A549 (cell line): ENCODE results near the gene RAMP1. TPM values are rescaled to one million over a fixed set of nuclear protein-coding genes. Genes with fewer than 3 reads are reported as not detected.
"Not testable (repeated sequence)": the region's sequence is repeated elsewhere in the genome, so short reads cannot be mapped to it uniquely, and the experiment has no call there.

Source experiments
- ATAC-seq, 2 experiments: fragments of 200-7000 bp in 1 of 2; fragments of >200 bp in 1 of 2; cut with Nextera tagmentation in 1 of 2; cut with Tn5 transposase in 1 of 2; 3 replicates each; pipeline versions ENCODE4 v1.8.0 to v1.9.1; 2018 to 2020; ENCODE audit warnings: mild to moderate bottlenecking in 1 of 2, moderate library complexity in 1 of 2
- CTCF ChIA-PET: fragments of 300-600 bp; sonication (Branson Sonifier 250); formaldehyde crosslinking; extraction: SDS; loops from one replicate; lab custom pipeline; 2021; ENCODE audit warnings: antibody characterized with exemption, inconsistent platforms; lab: Yijun Ruan, JAX
- POLR2A ChIA-PET: fragments of 350-600 bp; formaldehyde crosslinking; extraction: SDS; loops from one replicate; lab custom pipeline; 2021; ENCODE audit warnings: antibody characterized with exemption, inconsistent platforms; lab: Yijun Ruan, JAX
- DNase-seq, 2 experiments: peaks; one replicate each; pipeline versions ENCODE4 v3.0.0 to v3.0.0-alpha.2; 2011 to 2016; ENCODE audit warnings: low read depth in 1 of 2, low spot score in 1 of 2
- FAIRE-seq: peaks from 2 replicates; lab custom pipeline; 2011; peaks lifted over from hg19 to GRCh38; lab: Jason Lieb, UNC
- H3K27ac ChIP-seq, 2 experiments: fragments of >200 bp; sonication (Bioruptor Twin); formaldehyde crosslinking; 3 replicates each; pipeline ENCODE4 v1.5.1; 2016 to 2017
- H3K4me1 ChIP-seq: fragments of >200 bp; sonication (Bioruptor Twin); formaldehyde crosslinking; 3 replicates; pipeline ENCODE4 v1.6.1; 2016
- H3K4me2 ChIP-seq: fragments of >200 bp; sonication (Bioruptor Twin); formaldehyde crosslinking; 3 replicates; pipeline ENCODE4 v1.6.1; 2016
- H3K4me3 ChIP-seq: fragments of >200 bp; sonication (Bioruptor Twin); formaldehyde crosslinking; 3 replicates; pipeline ENCODE4 v1.5.1; 2016
- H3K9me3 ChIP-seq: fragments of >200 bp; sonication (Bioruptor Twin); formaldehyde crosslinking; 3 replicates; pipeline ENCODE4 v1.6.1; 2016
- CBX8 ChIP-seq: fragments of 200-600 bp; sonication (generic); IDR thresholded peaks from 2 replicates; pipeline ENCODE4 v1.6.1; 2016
- CHD2 ChIP-seq: fragments of 150-350 bp; IDR thresholded peaks from 2 replicates; pipeline ENCODE4 v1.6.1; 2014; ENCODE audit warnings: low read length; ENCODE audit not compliant: partially characterized antibody
- E2F6 ChIP-seq: IDR thresholded peaks from 2 replicates; pipeline ENCODE4 v1.6.1; 2012; ENCODE audit warnings: low read depth, borderline replicate concordance
- ESRRA ChIP-seq: fragments of 150-350 bp; IDR thresholded peaks from 2 replicates; pipeline ENCODE4 v1.6.1; 2014; ENCODE audit warnings: mild to moderate bottlenecking, low read length, borderline replicate concordance
- KDM1A ChIP-seq: fragments of 200-600 bp; sonication (generic); IDR thresholded peaks from 2 replicates; pipeline ENCODE4 v1.6.1; 2016; ENCODE audit warnings: low read depth, mild to moderate bottlenecking
- KDM5A ChIP-seq: fragments of 200-600 bp; sonication (generic); IDR thresholded peaks from 2 replicates; pipeline ENCODE4 v1.6.1; 2016; ENCODE audit warnings: antibody characterized with exemption, mild to moderate bottlenecking
- MAFK ChIP-seq: fragments of 450-650 bp; IDR thresholded peaks from 2 replicates; pipeline ENCODE4 v1.6.1; 2014; ENCODE audit not compliant: partially characterized antibody
- NR3C1 ChIP-seq: fragments of >200 bp; sonication (Bioruptor Twin); formaldehyde crosslinking; IDR thresholded peaks from 3 replicates; pipeline ENCODE4 v1.6.1; 2017
- POLR2AphosphoS2 ChIP-seq: conservative IDR thresholded peaks from 2 replicates; pipeline ENCODE4 v1.6.1; 2012; ENCODE audit warnings: low read length, improper control_type of control experiment, inconsistent platforms
- RARB ChIP-seq: fragments of 250-450 bp; sonication (Bioruptor Pico); IDR thresholded peaks from 2 replicates; pipeline ENCODE4 v1.8.0; 2021; ENCODE audit warnings: mild to moderate bottlenecking, moderate library complexity
- SMC3 ChIP-seq: fragments of >200 bp; sonication (Bioruptor Twin); formaldehyde crosslinking; IDR thresholded peaks from 3 replicates; pipeline ENCODE4 v1.6.1; 2018; ENCODE audit warnings: inconsistent platforms
- TFCP2L1 ChIP-seq: fragments of 250-450 bp; sonication (Bioruptor Pico); IDR thresholded peaks from 2 replicates; pipeline ENCODE4 v1.5.0; 2021; ENCODE audit warnings: mild to moderate bottlenecking
- TP53 ChIP-seq: fragments of 250-450 bp; sonication (Bioruptor Pico); IDR thresholded peaks from 2 replicates; pipeline ENCODE4 v1.5.0; 2021; ENCODE audit warnings: mild to moderate bottlenecking, moderate library complexity
- ZNF302 ChIP-seq: fragments of 250-450 bp; sonication (Bioruptor Pico); IDR thresholded peaks from 2 replicates; pipeline ENCODE4 v1.9.0; 2021; ENCODE audit warnings: inconsistent platforms, mild to moderate bottlenecking, moderate library complexity
- WGBS: methylation state at CpG from one replicate; pipeline ENCODE4 v1.1.6; 2017; ENCODE audit errors: missing lambda C conversion rate; 5-methylcytosine and 5-hydroxymethylcytosine counted together
- polyA plus RNA-seq, 4 experiments: library from polyadenylated mRNA; depleted of rRNA in 3 of 4; stranded (reverse); fragments of >200 nt; fragmentation: RNase III in 1 of 4; extraction: RNeasy Plus Mini Kit Qiagen cat#74134 plus additional on column Dnase treatment in 1 of 4; gene quantifications; 2 replicates in 3 of 4; 3 replicates in 1 of 4; pipeline ENCODE4 v1.2.3, GENCODE V29; 2011 to 2017
- TF ChIP-seq, protein P1 (sequence below): IDR thresholded peaks from 2 replicates; pipeline ENCODE4 v1.6.1; 2012
- TF ChIP-seq, protein P2 (sequence below): fragments of 250-450 bp; sonication (Bioruptor Pico); IDR thresholded peaks from 2 replicates; pipeline ENCODE4 v1.5.0; 2020; ENCODE audit warnings: low read depth, mild to moderate bottlenecking, moderate library complexity

Gene RAMP1
- polyA plus RNA-seq, 2 of the 4 experiments (the other 2 are of a cell fraction): not detected

GRCh38 chr2:237830522-237830921 lies 28.9 kb upstream of the RAMP1 start:
- CTCF ChIA-PET: interaction anchor here (1.2 kb wide), 1 partner anchor 12 kb away, joined by 3 read pairs; no protein-coding TSS in a partner anchor
- Histone ChIP-seq H3K27ac (no peak overlapping the region), H3K4me1 (no peaks in the 10 kb centered on the region), H3K4me3 (no peak overlapping the region), H3K4me2 (no peak overlapping the region), H3K9me3 (no peaks in the 10 kb centered on the region)
- FAIRE-seq (no peak), DNase-seq (no peak), ATAC-seq (no peak)
- 84% methylated on average over 2 of the region's 2 CpGs for WGBS
- TF ChIP-seq TFCP2L1 (CRISPR knock-in tag) (no peak), CHD2 (no peak), ESRRA (no peak), E2F6 (no peak), POLR2AphosphoS2 (no peak)
- POLR2A ChIA-PET: no interaction called here

DNA sequence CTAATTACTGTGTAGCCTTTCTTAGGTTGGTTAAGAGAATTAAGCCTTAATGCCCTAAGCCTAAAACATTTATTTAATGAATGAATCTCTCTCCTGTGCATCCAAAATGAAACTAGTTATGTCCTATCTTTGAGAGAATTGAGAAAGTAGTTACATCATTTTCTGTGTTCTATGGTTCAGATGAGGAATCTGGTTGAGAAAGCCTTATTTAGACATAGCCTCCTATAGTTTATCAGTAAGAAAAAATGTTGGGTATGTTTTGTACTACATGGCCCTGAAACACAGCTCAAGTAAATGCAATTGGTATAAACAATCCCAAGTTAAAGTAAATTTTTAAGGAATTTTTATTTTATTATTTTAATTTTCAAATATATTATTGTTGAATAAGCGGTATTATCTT lies 25.9 kb upstream of the RAMP1 start:
- no peak overlapping the region for H3K27ac ChIP-seq
- TF ChIP-seq, protein P1, sequence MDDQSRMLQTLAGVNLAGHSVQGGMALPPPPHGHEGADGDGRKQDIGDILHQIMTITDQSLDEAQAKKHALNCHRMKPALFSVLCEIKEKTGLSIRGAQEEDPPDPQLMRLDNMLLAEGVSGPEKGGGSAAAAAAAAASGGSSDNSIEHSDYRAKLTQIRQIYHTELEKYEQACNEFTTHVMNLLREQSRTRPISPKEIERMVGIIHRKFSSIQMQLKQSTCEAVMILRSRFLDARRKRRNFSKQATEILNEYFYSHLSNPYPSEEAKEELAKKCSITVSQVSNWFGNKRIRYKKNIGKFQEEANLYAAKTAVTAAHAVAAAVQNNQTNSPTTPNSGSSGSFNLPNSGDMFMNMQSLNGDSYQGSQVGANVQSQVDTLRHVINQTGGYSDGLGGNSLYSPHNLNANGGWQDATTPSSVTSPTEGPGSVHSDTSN: no peak
- TF ChIP-seq CBX8 (no peak), ZNF302 (CRISPR knock-in tag) (no peak), SMC3 (no peak), RARB (CRISPR knock-in tag) (no peak), KDM1A (no peak), NR3C1 (no peak), KDM5A (no peak)
- TF ChIP-seq, protein P2, sequence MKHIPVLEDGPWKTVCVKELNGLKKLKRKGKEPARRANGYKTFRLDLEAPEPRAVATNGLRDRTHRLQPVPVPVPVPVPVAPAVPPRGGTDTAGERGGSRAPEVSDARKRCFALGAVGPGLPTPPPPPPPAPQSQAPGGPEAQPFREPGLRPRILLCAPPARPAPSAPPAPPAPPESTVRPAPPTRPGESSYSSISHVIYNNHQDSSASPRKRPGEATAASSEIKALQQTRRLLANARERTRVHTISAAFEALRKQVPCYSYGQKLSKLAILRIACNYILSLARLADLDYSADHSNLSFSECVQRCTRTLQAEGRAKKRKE (CRISPR knock-in tag): no peak
- CTCF ChIA-PET: no interaction called here
- H3K4me3 ChIP-seq: no peak overlapping the region
- H3K4me1 ChIP-seq: no peaks in the 10 kb centered on the region
- POLR2A ChIA-PET: no interaction called here
- FAIRE-seq (no peak), DNase-seq (no peak), ATAC-seq (no peak)
- no peak overlapping the region for H3K4me2 ChIP-seq
- 84% methylated on average over 1 of the region's 1 CpG for WGBS
- 0 out of 3 replicates have a peak, but pooled peaks cover 7% of the 10 kb centered on the region for H3K9me3 ChIP-seq

DNA sequence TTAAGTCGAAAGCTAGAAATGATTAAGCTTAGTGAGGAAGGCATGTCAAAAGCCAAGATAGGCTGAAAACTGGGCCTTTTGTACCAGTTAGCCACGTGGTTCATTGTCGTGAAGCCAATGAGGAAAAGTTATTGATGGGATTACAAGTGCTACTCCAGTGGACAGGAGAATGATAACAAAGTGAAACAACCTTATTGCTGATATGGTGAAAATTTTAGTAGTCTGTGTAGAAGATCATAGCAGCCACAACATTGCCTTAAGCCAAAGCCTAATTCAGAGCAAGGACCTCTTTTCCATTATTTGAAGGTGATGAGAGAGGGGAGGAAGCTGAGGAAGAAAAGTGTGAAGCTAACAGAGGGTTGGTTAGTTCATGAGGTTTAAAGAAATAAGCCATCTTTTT lies 24.1 kb upstream of the RAMP1 start:
- ATAC-seq (no peak), FAIRE-seq (no peak), DNase-seq (no peak)
- ChIA-PET CTCF (interaction anchor here (0.6 kb wide), 1 partner anchor 162 kb away, joined by 6 read pairs; no protein-coding TSS in a partner anchor), POLR2A (no interaction called here)
- Histone ChIP-seq H3K9me3 (0 out of 3 replicates have a peak, but pooled peaks cover 7% of the 10 kb centered on the region), H3K4me2 (no peak overlapping the region), H3K4me3 (no peak overlapping the region), H3K27ac (no peak overlapping the region), H3K4me1 (no peaks in the 10 kb centered on the region)
- 54% methylated on average over 3 of the region's 3 CpGs for WGBS
- TF ChIP-seq MAFK (peak; percentile 58), ZNF302 (CRISPR knock-in tag) (no peak)

- TF ChIP-seq KDM1A (0 out of 2 replicates have a peak, but pooled peaks have one; percentile 28), TP53 (CRISPR knock-in tag) (no peak)
- POLR2A ChIA-PET: no interaction called here
- Histone ChIP-seq H3K4me3 (no peak overlapping the region), H3K4me2 (no peak overlapping the region), H3K9me3 (0 out of 3 replicates have a peak, but pooled peaks cover 7% of the 10 kb centered on the region), H3K4me1 (no peaks in the 10 kb centered on the region), H3K27ac (no peak overlapping the region)
- no peak for ATAC-seq
- CTCF ChIA-PET: interaction anchor here (0.9 kb wide), 1 partner anchor 168 kb away, joined by 3 read pairs; no protein-coding TSS in a partner anchor
- no peak for DNase-seq
- no peak for FAIRE-seq
- WGBS: 28% methylated on average over 4 of the region's 4 CpGs
Observed at GRCh38 chr2:237841051-237841450, 18.4 kb upstream of the RAMP1 start.

GRCh38 chr2:237848940-237849339 lies 10.5 kb upstream of the RAMP1 start:
- 53% methylated on average over 12 of the region's 12 CpGs for WGBS
- H3K4me3 ChIP-seq, H3K27ac ChIP-seq, FAIRE-seq, POLR2A ChIA-PET, DNase-seq, CTCF ChIA-PET, H3K9me3 ChIP-seq, H3K4me2 ChIP-seq, H3K4me1 ChIP-seq, ATAC-seq: not testable (repeated sequence)
